IMR-90 (cell line): ENCODE data around the gene CKS1B. TPM values are rescaled to one million over a fixed set of nuclear protein-coding genes. Genes with fewer than 3 reads are reported as not detected.

ENCODE experiments used
- ATAC-seq: fragments of 200-7000 bp; cut with Tn5 transposase; 2 replicates; pipeline ENCODE4 v1.9.1; 2020; ENCODE audit warnings: low read depth, mild to moderate bottlenecking, moderate library complexity
- BruUV-seq: library from RNA; stranded (reverse); fragments of 400-500 nt; replicated peaks from 2 replicates; lab custom pipeline; 2021; lab: Mats Ljungman, UMichigan
- CTCF ChIA-PET: fragments of 300-600 bp; formaldehyde crosslinking; extraction: SDS; loops from one replicate; lab custom pipeline; 2021; ENCODE audit warnings: antibody characterized with exemption; lab: Yijun Ruan, JAX
- POLR2A ChIA-PET: fragments of 300-600 bp; sonication (Branson Sonifier 250); formaldehyde crosslinking; loops from one replicate; lab custom pipeline; 2022; ENCODE audit warnings: antibody characterized with exemption; ENCODE audit not compliant: unreplicated experiment; lab: Charles Lee
- DNase-seq: peaks from one replicate; pipeline ENCODE4 v3.0.0; 2013
- H2AFZ ChIP-seq: replicated peaks from 2 replicates; pipeline ENCODE3; 2013; ENCODE audit warnings: low read length, mild to moderate bottlenecking; ENCODE audit not compliant: poor library complexity
- H2AK5ac ChIP-seq: 2 replicates; pipeline ENCODE4 v1.6.1; 2013; ENCODE audit warnings: low read depth, low read length, inconsistent platforms
- H2AK9ac ChIP-seq: replicated peaks from 2 replicates; pipeline ENCODE3; 2013; ENCODE audit warnings: mild to moderate bottlenecking, low read depth, low read length, moderate library complexity; ENCODE audit not compliant: poor library complexity
- H2BK120ac ChIP-seq: 2 replicates; pipeline ENCODE4 v1.6.1; 2013; ENCODE audit warnings: low read depth, low read length, inconsistent platforms
- H2BK15ac ChIP-seq: 3 replicates; pipeline ENCODE4 v1.6.1; 2013; ENCODE audit warnings: low read depth, low read length, inconsistent platforms
- H2BK20ac ChIP-seq: 2 replicates; pipeline ENCODE4 v1.6.1; 2013; ENCODE audit warnings: low read depth, mild to moderate bottlenecking, inconsistent platforms, low read length, moderate library complexity
- H2BK5ac ChIP-seq: 2 replicates; pipeline ENCODE4 v1.6.1; 2013; ENCODE audit warnings: mild to moderate bottlenecking, low read depth, low read length, inconsistent platforms; ENCODE audit not compliant: poor library complexity, severe bottlenecking
- H3K14ac ChIP-seq: replicated peaks from 2 replicates; pipeline ENCODE4 v1.6.1; 2013; ENCODE audit warnings: low read depth, low read length, inconsistent platforms
- H3K18ac ChIP-seq: 2 replicates; pipeline ENCODE4 v1.6.1; 2013; ENCODE audit warnings: low read depth, low read length, control low read depth
- H3K23ac ChIP-seq: 2 replicates; pipeline ENCODE4 v1.6.1; 2013; ENCODE audit warnings: low read depth, low read length, inconsistent platforms
- H3K27ac ChIP-seq: 2 replicates; pipeline ENCODE4 v1.5.1; 2013; ENCODE audit warnings: mild to moderate bottlenecking, control low read depth, low read length; ENCODE audit not compliant: insufficient read depth
- H3K27me3 ChIP-seq: 2 replicates; pipeline ENCODE4 v1.6.1; 2013; ENCODE audit warnings: low read length; ENCODE audit not compliant: control insufficient read depth, insufficient read depth
- H3K36me3 ChIP-seq: 2 replicates; pipeline ENCODE4 v1.6.1; 2013; ENCODE audit warnings: low read length, mixed read lengths; ENCODE audit not compliant: control insufficient read depth, insufficient read depth
- H3K4ac ChIP-seq: 2 replicates; pipeline ENCODE4 v1.6.1; 2013; ENCODE audit warnings: low read depth, low read length, inconsistent platforms
- H3K4me1 ChIP-seq: 2 replicates; pipeline ENCODE4 v1.6.1; 2013; ENCODE audit warnings: low read length, mixed read lengths; ENCODE audit not compliant: control insufficient read depth, insufficient read depth
- H3K4me2 ChIP-seq: 2 replicates; pipeline ENCODE4 v1.6.1; 2013; ENCODE audit warnings: low read depth, mild to moderate bottlenecking, control low read depth, low read length, moderate library complexity
- H3K4me3 ChIP-seq: 2 replicates; pipeline ENCODE4 v1.5.1; 2013; ENCODE audit warnings: low read depth, mild to moderate bottlenecking, control low read depth, low read length, moderate library complexity; ENCODE audit not compliant: insufficient read depth
- H3K56ac ChIP-seq: 2 replicates; pipeline ENCODE4 v1.6.1; 2013; ENCODE audit warnings: low read length, inconsistent platforms; ENCODE audit not compliant: insufficient read depth; ENCODE audit errors: extremely low read depth
- H3K79me1 ChIP-seq, 2 experiments: 2 replicates each; pipeline ENCODE4 v1.6.1; 2013; ENCODE audit warnings: low read length in 2 of 2, inconsistent platforms in 1 of 2, low read depth in 1 of 2
- H3K9ac ChIP-seq: 2 replicates; pipeline ENCODE4 v1.6.1; 2013; ENCODE audit warnings: low read depth, low read length, control low read depth
- H3K9me1 ChIP-seq: 2 replicates; pipeline ENCODE4 v1.6.1; 2013; ENCODE audit warnings: low read length, inconsistent platforms; ENCODE audit not compliant: insufficient read depth
- H3K9me3 ChIP-seq: 2 replicates; pipeline ENCODE4 v1.6.1; 2013; ENCODE audit warnings: low read length; ENCODE audit not compliant: control insufficient read depth, insufficient read depth
- H4K20me1 ChIP-seq: 2 replicates; pipeline ENCODE4 v1.6.1; 2013; ENCODE audit warnings: low read length, inconsistent platforms; ENCODE audit not compliant: insufficient read depth
- H4K5ac ChIP-seq: 2 replicates; pipeline ENCODE4 v1.6.1; 2013; ENCODE audit warnings: mild to moderate bottlenecking, low read depth, low read length, control low read depth
- H4K8ac ChIP-seq, 2 experiments: 2 replicates each; pipeline ENCODE4 v1.6.1; 2013; ENCODE audit warnings: low read depth in 2 of 2, low read length in 2 of 2, control low read depth in 1 of 2, inconsistent platforms in 1 of 2
- H4K91ac ChIP-seq: 2 replicates; pipeline ENCODE4 v1.6.1; 2013; ENCODE audit warnings: low read depth, low read length, inconsistent platforms; ENCODE audit not compliant: insufficient read depth
- BHLHE40 ChIP-seq: fragments of 150-350 bp; IDR thresholded peaks from 2 replicates; pipeline ENCODE4 v1.6.1; 2016; ENCODE audit warnings: mild to moderate bottlenecking, low read depth, low read length
- CEBPB ChIP-seq: IDR thresholded peaks from 2 replicates; pipeline ENCODE4 v1.6.1; 2012; ENCODE audit warnings: low read depth, low read length, improper control_type of control experiment
- CHD1 ChIP-seq: IDR thresholded peaks from 2 replicates; pipeline ENCODE4 v1.6.1; 2012; ENCODE audit warnings: low read depth, low read length, improper control_type of control experiment
- FOS ChIP-seq: fragments of 150-350 bp; IDR thresholded peaks from 2 replicates; pipeline ENCODE4 v1.6.1; 2016; ENCODE audit warnings: low read depth, low read length
- MAFK ChIP-seq: IDR thresholded peaks from 2 replicates; pipeline ENCODE4 v1.6.1; 2012; ENCODE audit warnings: low read depth, low read length, improper control_type of control experiment
- MAZ ChIP-seq: IDR thresholded peaks from 2 replicates; pipeline ENCODE4 v1.6.1; 2012; ENCODE audit warnings: low read depth, mild to moderate bottlenecking, low read length, improper control_type of control experiment, moderate library complexity, borderline replicate concordance
- MXI1 ChIP-seq: IDR thresholded peaks from 2 replicates; pipeline ENCODE4 v1.6.1; 2012; ENCODE audit warnings: low read depth, mild to moderate bottlenecking, low read length, moderate library complexity, borderline replicate concordance
- POLR2A ChIP-seq: IDR thresholded peaks from 2 replicates; pipeline ENCODE4 v1.6.1; 2012; ENCODE audit warnings: mild to moderate bottlenecking, low read depth, low read length
- RAD21 ChIP-seq: IDR thresholded peaks from 2 replicates; pipeline ENCODE4 v1.6.1; 2012; ENCODE audit warnings: low read length, improper control_type of control experiment
- RCOR1 ChIP-seq: IDR thresholded peaks from 2 replicates; pipeline ENCODE4 v1.6.1; 2012; ENCODE audit warnings: mild to moderate bottlenecking, low read length, improper control_type of control experiment; ENCODE audit not compliant: insufficient replicate concordance
- RFX5 ChIP-seq: IDR thresholded peaks from 2 replicates; pipeline ENCODE4 v1.8.0; 2012; ENCODE audit warnings: low read depth, mild to moderate bottlenecking, low read length, moderate library complexity
- SMC3 ChIP-seq: fragments of 150-350 bp; IDR thresholded peaks from 2 replicates; pipeline ENCODE4 v1.6.1; 2016; ENCODE audit warnings: low read depth, mild to moderate bottlenecking, antibody characterized with exemption, low read length, moderate library complexity
- WGBS, 2 experiments: methylation state at CpG; one replicate each; pipeline versions ENCODE4 v1.1.5 to v1.1.7; 2013; ENCODE audit warnings: missing lambda C conversion rate in 2 of 2; ENCODE audit not compliant: insufficient read length in 1 of 2; ENCODE audit errors: extremely low coverage in 2 of 2; 5-methylcytosine and 5-hydroxymethylcytosine counted together
- dilution Hi-C: fragments of 300-500 bp; cut with HindIII; formaldehyde crosslinking; loops from one replicate; pipeline ENCODE4 v1.14.3; 2018; ENCODE audit warnings: low sequenced_read_pairs; ENCODE audit not compliant: unreplicated experiment
- in situ Hi-C: fragments of 300-500 bp; cut with MboI; formaldehyde crosslinking; loops from 3 replicates; pipeline ENCODE4 v1.14.3; 2019; ENCODE audit warnings: low sequenced_read_pairs, inconsistent platforms, mixed read lengths
- intact Hi-C: fragments of 100-400 bp; cut with micrococcal nuclease; formaldehyde crosslinking; loops from 2 replicates; pipeline ENCODE4 v1.10.0; 2022
- polyA plus RNA-seq, 3 experiments: library from polyadenylated mRNA; depleted of rRNA; stranded (reverse); fragments of >200 nt; gene quantifications; 2 replicates each; pipeline ENCODE4 v1.2.3, GENCODE V29; 2012; ENCODE audit warnings: low replicate concordance in 1 of 3
- total RNA-seq: library from RNA; depleted of rRNA; stranded (reverse); fragments of >200 nt; gene quantifications from 2 replicates; pipeline ENCODE4 v1.2.3, GENCODE V29; 2012
- TF ChIP-seq, protein P1 (sequence below): fragments of 150-350 bp; IDR thresholded peaks from 2 replicates; pipeline ENCODE4 v1.6.1; 2017; ENCODE audit warnings: mild to moderate bottlenecking, antibody characterized with exemption, low read length, low read depth
- TF ChIP-seq, protein P2 (sequence below): fragments of 150-350 bp; IDR thresholded peaks from 2 replicates; pipeline ENCODE4 v1.6.1; 2016; ENCODE audit warnings: low read depth, mild to moderate bottlenecking, low read length, moderate library complexity, borderline replicate concordance
- TF ChIP-seq, protein P3 (sequence below): conservative IDR thresholded peaks from 2 replicates; pipeline ENCODE4 v1.5.1; 2012; ENCODE audit warnings: mild to moderate bottlenecking, low read depth, low read length, improper control_type of control experiment

The CKS1B gene
- total and polyA plus RNA-seq, 2 of the 4 experiments (the other 2 are of a cell fraction), result 140 to 195 TPM

- Histone ChIP-seq H3K56ac (no peak overlapping the region), H2BK5ac (no peak overlapping the region), H3K14ac (no peak overlapping the region), H2BK15ac (no peak overlapping the region), H2AK5ac (no peak overlapping the region), H2AFZ (peak overlapping the region; percentile 61), H2AK9ac (peak overlapping the region; percentile 15), H3K9ac (no peak overlapping the region), H4K5ac (no peak overlapping the region), H3K18ac (no peak overlapping the region), H3K9me1 (no peaks in the 10 kb centered on the region; the same call in 1 of the 2 replicates), H3K27me3 (no peaks in the 10 kb centered on the region), H4K20me1 (no peaks in the 10 kb centered on the region; the same call in 1 of the 2 replicates), H3K79me1 (no peaks in the 10 kb centered on the region), H2BK120ac (no peak overlapping the region), H3K4ac (no peak overlapping the region), H3K4me1 (no peaks in the 10 kb centered on the region; the same call in 1 of the 2 replicates), H3K23ac (no peak overlapping the region), H2BK20ac (no peak overlapping the region), H4K91ac (no peak overlapping the region), H3K4me2 (no peak overlapping the region), H3K36me3 (peaks cover 36% of the 10 kb centered on the region), H3K4me3 (no peak overlapping the region), H3K27ac (no peak overlapping the region), H4K8ac (no peak overlapping the region), H3K9me3 (no peaks in the 10 kb centered on the region)
- in situ Hi-C loops (no loop called here), intact Hi-C loops (no loop called here), dilution Hi-C loops (no loop called here)
- ChIA-PET CTCF (interaction anchor here (0.6 to 1.1 kb wide), 3 partner anchors 17 to 384 kb away, joined by 3 to 4 read pairs (median 3); partner anchors contain the start of gene PYGO2), POLR2A (no interaction called here)
- no TSS peak for BruUV-seq
- 41% methylated on average over 2 of the region's 6 CpGs; no CpG with 5 or more reads in 1 of the 2 experiments for WGBS, 2 experiments
- DNase-seq (peak; percentile 12), ATAC-seq (peak; percentile 81)
- peak; percentile 76 for TF ChIP-seq RAD21
- no peak for TF ChIP-seq POLR2A
- TF ChIP-seq BHLHE40, result no peak
- peak; percentile 71 for TF ChIP-seq SMC3
- no peak for TF ChIP-seq MAFK
- TF ChIP-seq, protein P1, sequence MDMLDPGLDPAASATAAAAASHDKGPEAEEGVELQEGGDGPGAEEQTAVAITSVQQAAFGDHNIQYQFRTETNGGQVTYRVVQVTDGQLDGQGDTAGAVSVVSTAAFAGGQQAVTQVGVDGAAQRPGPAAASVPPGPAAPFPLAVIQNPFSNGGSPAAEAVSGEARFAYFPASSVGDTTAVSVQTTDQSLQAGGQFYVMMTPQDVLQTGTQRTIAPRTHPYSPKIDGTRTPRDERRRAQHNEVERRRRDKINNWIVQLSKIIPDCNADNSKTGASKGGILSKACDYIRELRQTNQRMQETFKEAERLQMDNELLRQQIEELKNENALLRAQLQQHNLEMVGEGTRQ, result no peak
- no peak for TF ChIP-seq MAZ
- no peak for TF ChIP-seq FOS
- TF ChIP-seq, protein P2, sequence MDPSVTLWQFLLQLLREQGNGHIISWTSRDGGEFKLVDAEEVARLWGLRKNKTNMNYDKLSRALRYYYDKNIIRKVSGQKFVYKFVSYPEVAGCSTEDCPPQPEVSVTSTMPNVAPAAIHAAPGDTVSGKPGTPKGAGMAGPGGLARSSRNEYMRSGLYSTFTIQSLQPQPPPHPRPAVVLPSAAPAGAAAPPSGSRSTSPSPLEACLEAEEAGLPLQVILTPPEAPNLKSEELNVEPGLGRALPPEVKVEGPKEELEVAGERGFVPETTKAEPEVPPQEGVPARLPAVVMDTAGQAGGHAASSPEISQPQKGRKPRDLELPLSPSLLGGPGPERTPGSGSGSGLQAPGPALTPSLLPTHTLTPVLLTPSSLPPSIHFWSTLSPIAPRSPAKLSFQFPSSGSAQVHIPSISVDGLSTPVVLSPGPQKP, result no peak
- no peak for TF ChIP-seq MXI1
- TF ChIP-seq CEBPB, result no peak
- TF ChIP-seq RFX5, result no peak
- TF ChIP-seq CHD1, result no peak
- TF ChIP-seq RCOR1, result no peak
- TF ChIP-seq, protein P3, sequence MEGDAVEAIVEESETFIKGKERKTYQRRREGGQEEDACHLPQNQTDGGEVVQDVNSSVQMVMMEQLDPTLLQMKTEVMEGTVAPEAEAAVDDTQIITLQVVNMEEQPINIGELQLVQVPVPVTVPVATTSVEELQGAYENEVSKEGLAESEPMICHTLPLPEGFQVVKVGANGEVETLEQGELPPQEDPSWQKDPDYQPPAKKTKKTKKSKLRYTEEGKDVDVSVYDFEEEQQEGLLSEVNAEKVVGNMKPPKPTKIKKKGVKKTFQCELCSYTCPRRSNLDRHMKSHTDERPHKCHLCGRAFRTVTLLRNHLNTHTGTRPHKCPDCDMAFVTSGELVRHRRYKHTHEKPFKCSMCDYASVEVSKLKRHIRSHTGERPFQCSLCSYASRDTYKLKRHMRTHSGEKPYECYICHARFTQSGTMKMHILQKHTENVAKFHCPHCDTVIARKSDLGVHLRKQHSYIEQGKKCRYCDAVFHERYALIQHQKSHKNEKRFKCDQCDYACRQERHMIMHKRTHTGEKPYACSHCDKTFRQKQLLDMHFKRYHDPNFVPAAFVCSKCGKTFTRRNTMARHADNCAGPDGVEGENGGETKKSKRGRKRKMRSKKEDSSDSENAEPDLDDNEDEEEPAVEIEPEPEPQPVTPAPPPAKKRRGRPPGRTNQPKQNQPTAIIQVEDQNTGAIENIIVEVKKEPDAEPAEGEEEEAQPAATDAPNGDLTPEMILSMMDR, result peak; percentile 67
These were observed 30.7 kb upstream of the CKS1B start for GRCh38 chr1:154943649-154944400.
